Femur (tissue), 1 donor: ENCODE measurements around the gene EGF.
"Not testable (repeated sequence)": the region's sequence is repeated elsewhere in the genome, so short reads cannot be mapped to it uniquely, and the experiment has no call there.

Source experiments
- DNase-seq: peaks from one replicate; pipeline ENCODE4 v3.0.0-alpha.2; 2017

EGF gene

DNA sequence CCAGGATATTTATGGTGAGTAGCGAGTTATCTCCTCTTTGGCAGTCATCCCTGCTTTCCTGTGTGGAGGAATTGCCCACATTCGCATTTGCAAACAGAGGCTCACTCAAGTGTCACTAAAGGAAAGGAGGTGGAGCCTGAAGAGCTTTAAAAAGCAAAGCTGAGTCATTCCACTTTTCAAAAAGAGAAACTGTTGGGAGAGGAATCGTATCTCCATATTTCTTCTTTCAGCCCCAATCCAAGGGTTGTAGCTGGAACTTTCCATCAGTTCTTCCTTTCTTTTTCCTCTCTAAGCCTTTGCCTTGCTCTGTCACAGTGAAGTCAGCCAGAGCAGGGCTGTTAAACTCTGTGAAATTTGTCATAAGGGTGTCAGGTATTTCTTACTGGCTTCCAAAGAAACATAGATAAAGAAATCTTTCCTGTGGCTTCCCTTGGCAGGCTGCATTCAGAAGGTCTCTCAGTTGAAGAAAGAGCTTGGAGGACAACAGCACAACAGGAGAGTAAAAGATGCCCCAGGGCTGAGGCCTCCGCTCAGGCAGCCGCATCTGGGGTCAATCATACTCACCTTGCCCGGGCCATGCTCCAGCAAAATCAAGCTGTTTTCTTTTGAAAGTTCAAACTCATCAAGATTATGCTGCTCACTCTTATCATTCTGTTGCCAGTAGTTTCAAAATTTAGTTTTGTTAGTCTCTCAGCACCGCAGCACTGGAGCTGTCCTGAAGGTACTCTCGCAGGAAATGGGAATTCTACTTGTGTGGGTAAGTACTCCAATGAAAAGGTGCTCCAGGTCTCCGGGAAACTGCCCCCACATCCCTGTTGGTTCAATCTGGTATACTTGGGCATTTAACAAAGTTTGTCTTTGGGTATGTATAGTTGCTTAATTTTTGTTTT lies at the start of gene EGF:
Gene EGF, plus strand, starts transcription at position 178 of the 890 bp plus-strand sequence. Its CDS starts 453 bp downstream, at position 631.
- DNase-seq, result no peak

DNA sequence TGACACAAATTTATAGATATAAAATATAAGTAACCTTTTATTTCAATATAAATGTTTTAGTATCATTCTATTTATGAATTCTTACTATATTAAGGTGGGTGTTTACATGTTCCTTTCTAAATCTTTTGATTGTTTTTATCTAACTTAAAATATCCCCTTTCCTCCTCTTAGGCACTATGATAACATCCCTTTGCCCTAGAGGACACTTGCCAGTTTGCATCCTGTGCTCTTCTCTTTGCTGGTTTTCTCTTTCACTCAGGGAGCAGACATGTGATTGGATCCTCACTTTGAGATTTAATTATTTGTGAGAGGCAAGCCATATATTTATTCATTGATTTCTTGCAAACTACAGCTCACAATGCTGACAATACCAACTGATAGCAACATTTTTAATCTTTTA lies 48.5 kb upstream of the EGF start:
- DNase-seq, result no peak

DNA sequence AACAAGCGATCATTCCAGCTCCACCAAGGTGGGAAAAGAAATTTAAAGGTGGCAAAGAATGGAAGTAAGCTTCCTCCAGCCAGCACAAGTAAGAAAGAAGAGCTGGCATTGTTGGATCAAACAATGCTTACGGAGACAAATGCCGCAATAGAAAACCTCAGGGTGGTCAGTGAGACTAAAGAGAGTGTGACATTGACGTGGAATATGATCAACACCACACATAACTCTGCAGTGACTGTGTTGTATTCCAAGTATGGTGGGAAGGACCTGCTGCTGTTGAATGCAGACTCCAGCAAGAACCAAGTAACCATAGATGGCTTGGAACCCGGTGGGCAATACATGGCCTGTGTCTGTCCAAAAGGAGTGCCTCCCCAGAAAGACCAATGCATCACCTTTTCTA lies 42.6 kb upstream of the EGF start:
- no peak for DNase-seq

DNA sequence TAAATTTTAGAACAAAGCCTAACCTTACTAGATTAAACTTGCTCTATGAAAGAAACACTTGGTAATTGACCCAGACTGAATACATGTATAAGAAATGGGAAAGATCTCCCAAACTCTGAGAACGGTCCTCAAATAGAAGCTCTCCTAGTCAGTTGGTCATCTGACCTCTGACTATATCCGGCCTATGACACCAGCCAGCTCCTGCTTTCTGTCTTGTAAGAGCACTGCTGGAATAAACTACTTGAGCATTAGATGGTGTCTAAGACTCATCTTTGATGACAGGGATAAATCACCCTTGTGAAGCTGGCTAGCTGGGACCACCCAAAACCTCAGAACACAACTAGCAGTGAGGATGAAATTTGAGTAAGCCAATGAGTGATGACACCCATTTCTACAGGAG lies 40.6 kb upstream of the EGF start:
- no peak for DNase-seq

DNA sequence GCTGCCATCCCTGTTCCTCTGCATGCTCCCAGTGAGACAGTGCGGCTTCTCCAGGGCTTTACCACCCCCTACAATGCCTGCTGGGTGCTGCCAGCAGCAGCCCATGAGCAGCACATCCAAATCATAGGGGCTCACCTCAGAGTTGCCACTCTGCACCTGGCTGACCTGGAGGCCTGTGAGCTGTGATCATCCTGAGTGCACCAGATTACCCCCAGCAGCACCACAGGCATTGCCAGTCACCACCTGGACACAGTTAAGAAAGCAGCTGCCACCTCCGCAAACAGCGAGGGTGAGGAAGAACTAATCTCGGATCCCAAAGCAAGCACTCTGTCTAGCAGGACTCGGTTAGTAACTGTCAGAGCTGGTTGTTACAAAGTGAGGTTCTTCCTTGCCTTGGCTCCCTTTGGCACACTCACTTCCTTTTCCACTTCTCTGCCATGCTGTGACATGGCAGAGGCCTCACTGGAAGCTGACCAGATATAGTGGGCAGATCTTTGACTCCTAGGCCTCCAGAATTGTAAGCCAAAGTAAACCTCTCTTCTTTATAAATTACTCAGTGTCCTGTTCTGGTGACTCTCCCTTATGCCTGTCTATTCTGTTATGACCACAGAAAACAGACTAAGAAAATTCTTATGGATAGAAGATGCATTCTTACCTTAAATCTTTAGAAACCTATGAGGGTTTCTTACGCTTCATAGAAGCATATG lies 39.6 kb upstream of the EGF start:
- no peak for DNase-seq

DNA sequence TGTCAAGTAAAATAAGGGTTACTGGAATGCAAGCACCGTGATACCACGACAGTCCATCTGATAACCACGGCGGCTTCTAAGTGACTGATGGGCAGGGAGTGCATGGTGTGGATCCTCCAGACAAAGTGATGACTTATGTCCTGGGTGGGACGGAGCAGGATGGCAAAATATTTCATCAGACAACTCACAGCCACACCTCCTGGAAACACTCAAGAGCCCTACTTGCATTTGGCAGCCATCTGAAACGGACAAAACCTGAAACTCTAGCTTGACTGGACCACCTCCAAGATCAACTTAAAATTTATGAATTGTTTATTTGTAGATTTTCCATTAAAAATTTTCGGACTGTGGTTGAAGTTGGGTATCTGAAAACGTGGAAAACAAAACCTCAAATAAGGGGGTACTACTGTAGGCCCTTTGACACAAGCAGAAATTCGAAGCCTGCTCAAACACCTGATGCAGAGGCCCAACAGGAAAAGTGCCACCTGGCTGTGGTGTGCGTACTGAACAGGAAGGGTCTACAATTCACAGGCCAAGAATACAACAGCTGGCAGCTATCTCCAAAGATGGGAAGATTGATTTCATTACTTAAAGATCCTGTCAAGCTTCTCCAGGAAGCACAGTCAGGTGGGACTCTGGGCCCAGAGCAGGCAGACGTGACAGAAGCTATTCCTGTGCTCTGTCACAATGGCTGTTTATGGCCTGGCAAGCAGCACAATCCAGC lies 38.7 kb upstream of the EGF start:
- DNase-seq, result no peak

DNA sequence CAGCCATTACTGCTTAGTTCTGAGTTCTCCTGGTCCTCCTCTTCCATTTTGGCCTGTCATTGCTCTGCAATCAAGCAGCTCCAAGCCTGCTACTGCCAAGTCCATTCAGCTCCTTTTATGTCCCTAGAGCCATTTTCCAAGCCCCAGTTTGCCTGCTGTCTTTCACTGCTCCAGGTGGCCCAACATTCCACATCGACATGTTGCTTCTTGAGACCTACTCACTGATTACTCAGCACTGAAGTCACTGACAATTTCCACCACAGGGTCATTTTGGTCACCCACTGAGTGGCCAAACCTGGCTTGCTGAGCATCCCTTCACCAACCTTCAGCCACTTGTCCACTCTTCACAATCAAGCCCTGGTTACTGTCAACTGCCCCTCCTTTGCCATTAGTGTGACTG lies 37.6 kb upstream of the EGF start:
- DNase-seq, result no peak

DNA sequence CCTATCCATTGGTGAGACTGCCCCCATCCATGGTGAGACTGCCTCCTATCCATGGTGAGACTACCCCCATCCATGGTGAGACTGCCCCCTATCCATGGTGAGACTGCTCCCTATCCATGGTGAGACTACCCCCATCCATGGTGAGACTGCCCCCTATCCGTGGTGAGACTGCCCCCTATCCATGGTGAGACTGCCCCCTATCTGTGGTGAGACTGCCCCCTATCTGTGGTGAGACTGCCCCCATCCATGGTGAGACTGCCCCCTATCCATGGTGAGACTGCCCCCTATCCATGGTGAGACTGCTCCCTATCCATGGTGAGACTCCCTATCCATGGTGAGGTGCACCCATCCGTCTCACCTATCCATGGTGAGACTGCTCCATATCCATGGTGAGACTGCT lies 37.1 kb upstream of the EGF start:
- not testable (repeated sequence) for DNase-seq

DNA sequence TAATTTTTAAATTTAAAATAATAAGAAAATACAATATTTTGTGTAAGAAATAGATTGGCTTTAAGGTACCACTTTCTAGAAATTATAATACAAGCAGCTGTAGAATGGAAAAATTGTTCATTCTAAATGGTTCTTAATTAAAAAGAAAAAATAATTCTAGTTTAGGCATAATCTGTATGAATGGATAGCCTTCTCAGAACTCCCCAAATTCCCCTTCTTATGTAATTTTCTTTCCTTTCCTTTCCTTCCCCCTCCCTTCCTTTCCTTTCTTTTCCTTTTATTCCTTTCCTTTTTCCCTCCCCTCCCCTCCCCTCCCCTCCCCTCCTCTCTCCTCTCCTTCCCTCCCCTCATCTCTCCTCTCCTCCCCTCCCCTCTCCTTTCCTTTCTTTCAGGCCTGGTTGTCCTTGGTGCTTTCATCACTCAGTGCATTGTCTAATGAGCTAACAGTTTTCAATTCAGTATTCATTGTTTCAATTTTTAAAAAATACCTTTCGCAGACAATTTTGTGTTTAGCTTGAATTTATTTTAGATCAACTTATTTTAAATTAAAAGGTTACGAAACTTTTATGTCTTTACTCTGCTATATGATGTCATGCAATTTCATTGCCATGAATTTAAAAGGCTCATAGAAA lies 35.9 kb upstream of the EGF start:
- no peak for DNase-seq

DNA sequence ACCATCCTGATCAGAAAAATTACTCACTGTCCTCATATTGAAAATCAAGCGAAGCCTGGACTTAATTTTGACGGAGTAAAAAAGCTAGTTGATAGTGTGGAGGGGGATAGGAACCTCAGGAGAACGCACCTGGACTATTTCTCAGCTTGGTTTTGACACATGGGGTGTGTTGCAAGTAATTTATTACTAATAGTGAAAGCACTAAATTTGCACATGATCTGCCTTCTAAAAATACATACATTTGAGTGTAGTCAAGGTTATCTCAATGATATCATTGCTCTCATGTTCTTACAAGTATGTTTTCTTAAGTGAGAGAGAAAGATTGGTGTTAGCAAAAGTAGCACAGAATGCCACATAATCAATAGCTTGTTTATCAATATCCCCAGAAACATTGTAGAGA lies 35.3 kb upstream of the EGF start:
- no peak for DNase-seq

DNA sequence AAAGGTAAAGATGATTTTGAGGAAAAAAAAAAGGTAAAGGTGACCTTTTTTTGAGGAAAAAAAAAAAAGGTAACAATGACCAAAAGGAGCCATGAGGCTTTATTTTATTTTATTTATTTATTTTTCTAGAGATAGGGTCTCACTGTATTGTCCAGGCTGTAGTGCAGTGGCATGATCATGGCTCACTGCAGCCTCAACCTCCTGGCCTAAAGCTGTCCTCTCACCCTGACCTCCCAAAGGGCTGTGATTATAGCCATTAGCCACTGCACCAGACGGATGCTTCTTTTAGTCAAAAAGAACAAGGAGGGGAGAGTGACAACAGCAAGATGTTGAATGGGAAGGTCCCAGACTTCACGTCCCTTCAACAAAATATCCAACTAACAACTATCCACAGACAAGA lies 34.3 kb upstream of the EGF start:
- DNase-seq, result no peak

DNA sequence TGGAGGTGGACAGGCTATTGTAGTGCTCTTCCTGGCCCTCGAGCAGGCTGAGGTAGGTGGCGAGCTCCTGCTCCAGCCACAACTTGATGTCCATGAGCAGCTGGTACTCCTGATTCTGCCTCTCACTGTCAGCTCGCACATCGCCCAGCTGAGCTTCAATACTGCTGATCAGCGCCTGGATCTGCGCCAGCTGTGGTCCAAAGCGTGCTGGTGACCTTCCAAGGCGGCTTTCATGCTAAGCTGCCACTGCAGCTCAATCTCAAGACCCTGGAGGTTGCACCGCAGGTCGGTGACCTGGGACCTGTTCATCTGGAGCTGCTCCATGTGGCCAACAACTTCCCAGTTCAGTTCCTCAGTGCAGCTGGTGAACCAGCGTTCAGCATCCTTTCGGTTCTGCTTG lies 33.6 kb upstream of the EGF start:
- DNase-seq, result no peak

DNA sequence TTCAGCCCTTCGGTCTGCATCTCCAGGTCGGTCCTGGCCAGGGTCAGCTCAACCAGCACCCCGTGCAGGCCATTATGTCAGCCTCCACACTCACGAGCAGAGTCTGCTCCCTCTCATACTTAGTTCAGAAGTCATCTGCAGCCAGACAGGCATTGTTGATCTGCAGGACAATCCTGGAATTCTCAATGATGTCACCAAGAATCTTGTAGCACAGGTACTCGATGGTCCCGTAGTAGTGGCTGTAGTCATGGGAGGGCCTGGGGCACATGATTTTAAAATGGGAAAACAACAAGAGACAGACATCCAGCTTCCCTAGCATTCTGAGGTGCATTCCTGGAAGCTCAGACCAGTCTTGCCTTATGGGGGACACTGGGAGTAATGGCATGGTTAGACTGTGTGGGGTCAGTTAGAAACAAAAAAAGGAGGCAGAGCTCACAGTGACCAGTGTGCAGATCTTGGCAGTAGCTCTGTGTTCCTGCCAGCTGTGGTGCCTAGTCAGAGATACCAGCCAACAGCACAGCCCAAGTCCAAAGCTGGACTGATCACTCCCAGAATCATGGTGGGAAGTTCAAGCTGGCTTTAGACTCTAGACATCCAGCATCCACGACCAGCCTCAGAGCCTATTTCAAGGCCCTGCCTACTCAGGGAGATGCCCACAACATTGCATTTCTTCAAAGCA lies 32.9 kb upstream of the EGF start:
- DNase-seq, result no peak

DNA sequence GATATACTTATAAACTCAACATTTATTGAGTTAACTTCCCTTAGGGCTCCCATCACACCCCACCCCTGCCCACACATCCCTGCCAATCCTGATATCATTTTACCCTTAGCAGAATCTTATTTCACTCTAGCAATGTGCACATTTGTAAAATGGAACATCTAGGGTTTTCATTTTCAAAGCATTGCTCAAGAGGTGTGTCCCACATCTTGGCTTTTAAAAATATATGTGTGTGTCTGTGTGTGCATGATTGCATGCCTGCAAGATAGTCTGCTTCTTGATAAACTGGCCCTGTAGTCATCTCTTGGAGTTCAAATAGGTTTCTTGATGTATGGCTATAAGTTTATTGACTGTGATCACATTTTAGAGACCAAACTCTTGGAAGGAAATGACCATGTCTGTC lies 26.4 kb upstream of the EGF start:
- no peak for DNase-seq

DNA sequence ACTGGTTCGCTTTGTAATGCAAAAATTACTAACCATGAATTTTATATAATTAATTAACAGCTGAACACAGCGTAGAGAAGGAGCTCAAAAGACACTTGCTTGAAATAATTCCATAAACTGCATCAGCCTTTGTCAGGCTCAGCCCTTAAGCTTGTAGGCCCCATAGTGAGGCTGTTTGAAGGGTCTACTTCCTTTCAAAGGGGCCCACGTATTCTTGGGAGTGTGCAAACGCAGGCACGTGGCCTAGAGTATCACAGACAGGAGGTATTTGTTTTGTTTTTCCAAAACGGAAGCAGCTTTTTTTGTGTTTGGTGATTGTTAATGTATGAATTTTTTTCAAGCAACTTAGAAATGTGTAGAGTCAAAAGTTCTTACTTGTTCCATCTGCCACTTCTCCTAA lies 25.6 kb upstream of the EGF start:
- DNase-seq, result no peak

DNA sequence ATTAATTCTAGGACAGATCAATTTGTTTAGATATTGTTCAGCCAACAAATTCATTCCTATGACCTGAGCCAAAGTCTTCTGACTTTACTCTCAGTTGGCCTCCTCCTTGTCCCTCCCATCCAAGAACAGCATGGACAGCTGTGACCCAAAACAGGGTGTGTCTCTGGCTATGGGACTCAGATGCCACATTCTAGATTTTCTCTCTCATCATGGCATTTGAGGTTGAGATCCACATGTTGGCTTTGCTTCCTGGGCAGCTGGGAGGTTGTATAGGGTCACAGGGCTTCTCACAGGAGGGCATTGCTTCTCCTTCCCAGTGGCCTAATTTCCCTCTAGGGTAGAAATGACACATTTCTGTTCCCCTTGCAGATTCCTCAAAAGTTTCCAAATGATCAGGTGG lies 22.6 kb upstream of the EGF start:
- DNase-seq, result no peak

DNA sequence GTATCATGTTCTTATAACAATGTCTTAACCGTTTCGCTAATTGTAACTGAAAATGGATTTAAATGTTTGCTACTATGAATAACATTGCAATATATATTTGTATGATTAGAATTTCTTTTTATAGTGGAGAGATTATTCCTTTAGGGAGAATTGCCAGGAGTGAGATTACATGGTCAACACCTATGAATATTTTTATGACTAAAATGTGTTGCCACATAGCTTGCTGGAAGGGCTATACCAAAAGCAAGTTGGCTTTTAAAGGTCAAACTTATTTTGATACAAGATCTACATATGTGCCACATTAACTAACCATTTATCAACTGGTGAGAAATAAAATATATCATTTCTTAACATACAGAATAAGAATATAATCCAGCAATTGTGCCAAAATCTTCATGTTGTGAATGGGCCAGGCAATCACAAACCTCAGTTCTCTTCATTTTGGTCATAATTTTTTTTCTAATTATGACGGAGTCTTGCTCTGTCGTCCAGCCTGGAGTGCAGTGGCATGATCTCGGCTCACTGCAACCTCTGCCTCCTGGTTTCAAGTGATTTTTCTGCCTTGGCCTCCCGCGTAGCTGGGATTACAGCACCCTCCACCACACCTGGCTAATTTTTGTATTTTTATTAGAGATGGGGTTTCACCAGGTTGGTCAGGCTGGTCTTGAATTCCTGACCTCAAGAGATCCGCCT lies 10.0 kb upstream of the EGF start:
- no peak for DNase-seq

DNA sequence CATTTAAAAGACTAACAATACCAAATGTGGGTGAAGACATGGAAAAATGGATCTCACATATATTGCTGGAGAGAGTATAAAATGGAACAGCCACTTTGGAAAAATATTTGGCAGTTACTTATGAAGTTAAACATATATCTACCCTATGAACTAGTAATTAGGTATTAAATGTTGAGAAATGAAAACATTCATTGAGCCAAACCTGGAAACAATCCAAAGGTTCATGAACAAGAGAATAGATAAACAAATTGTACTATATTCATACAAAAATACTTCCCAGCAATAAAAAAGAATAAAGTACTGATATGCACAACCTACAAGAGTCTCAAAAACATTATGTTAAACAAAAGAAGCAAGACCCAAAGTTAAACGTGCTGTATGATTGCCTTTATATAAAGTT lies 4.0 kb upstream of the EGF start:
- DNase-seq, result no peak

DNA sequence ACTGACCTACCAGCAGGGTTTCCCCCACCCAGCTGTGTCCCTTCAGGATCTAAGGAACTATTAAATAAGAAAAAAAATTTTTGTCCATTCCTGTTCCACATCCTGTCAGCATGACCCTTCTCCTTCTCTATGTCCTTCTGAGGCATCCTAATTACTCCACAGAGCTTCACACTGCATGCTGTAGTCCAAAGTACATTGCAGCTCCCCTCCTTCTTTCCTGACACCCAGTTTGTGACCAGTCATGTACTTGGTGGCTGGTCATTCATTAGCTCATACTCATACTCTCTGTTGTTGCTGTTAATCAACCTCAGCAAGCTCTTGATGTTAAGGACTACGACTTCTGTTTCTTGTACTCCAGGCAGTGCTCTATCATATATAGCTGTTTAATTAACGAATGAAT lies 2.4 kb upstream of the EGF start:
- DNase-seq, result no peak

DNA sequence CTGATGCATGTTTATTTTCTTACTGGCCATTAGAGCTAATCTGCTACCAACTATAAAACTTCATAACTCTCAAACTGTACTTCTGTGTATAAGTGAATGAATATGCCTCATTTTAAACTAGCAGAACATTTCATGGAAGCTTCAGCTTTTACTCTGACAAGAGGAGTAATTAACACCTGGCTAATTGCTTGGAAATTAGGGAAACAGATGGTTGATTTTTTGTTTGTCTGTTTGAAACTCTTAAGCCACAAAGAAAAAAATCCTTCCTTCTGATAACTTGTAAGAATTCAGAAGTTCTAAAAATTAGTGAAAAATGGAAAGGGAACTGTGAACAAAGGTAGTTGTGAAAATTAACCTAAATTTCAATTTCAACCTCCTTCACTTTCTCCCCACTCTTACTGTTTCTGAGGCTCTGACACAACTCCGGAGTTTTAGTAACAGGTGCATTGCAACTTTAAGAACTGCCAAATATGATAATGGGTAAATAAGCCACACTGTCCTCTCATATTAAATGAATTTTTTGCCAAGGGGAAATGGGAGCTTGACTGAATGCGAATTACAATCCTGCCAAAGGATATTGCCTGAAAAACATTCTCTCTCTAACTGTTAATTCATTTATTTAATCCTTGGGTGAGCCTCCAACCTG lies 1.0 kb downstream of the EGF start:
- no peak for DNase-seq

DNA sequence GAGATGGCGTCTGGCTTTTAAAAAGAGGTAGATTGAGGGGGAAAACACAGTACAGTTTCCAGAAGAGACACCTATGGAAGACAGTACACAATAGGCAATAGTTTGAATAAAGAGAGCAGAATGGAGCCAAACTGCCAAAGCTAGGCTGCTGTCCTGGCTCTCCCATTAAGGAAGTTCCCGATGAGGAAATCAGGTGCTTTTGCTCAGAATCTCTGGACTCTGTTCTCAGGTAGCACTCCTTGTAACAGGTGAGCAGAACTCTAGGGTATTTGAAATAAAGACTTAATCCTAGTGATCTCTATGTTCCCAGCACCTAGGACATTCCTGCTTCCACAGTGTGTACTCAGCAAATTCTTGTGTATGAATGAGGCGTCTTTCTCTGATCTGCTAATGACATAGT lies 1.6 kb downstream of the EGF start:
- DNase-seq, result no peak
